HL-60 (cell line): ENCODE measurements around the gene RELL1.

ENCODE experiments used
- DNase-seq, 2 experiments: peaks; one replicate each; pipeline ENCODE4 v3.0.0-alpha.2; 2010 to 2020; ENCODE audit warnings: low read depth in 1 of 2, low spot score in 1 of 2
- H3K27ac ChIP-seq: fragments of 250-450 bp; sonication (Bioruptor Pico); replicated peaks from 2 replicates; pipeline ENCODE4 v1.5.1; 2020; ENCODE audit warnings: mild to moderate bottlenecking, moderate library complexity
- H3K27me3 ChIP-seq: fragments of 250-450 bp; sonication (Bioruptor Pico); 2 replicates; pipeline ENCODE4 v1.5.1; 2021; ENCODE audit warnings: mild to moderate bottlenecking, moderate library complexity; ENCODE audit not compliant: insufficient read depth, poor library complexity, severe bottlenecking
- H3K4me3 ChIP-seq: replicated peaks from 2 replicates; pipeline ENCODE4 v1.5.1; 2011; ENCODE audit warnings: mild to moderate bottlenecking, control low read depth, low read length; ENCODE audit not compliant: insufficient read depth
- GABPA ChIP-seq: IDR thresholded peaks from 2 replicates; pipeline ENCODE4 v1.6.1; 2012; ENCODE audit warnings: low read depth
- POLR2AphosphoS5 ChIP-seq: IDR thresholded peaks from 2 replicates; pipeline ENCODE4 v1.6.1; 2012; ENCODE audit warnings: low read depth
- REST ChIP-seq: IDR thresholded peaks from 2 replicates; pipeline ENCODE4 v1.6.1; 2012; ENCODE audit warnings: low read depth; ENCODE audit not compliant: insufficient replicate concordance
- SPI1 ChIP-seq: IDR thresholded peaks from 2 replicates; pipeline ENCODE4 v1.6.1; 2012; ENCODE audit warnings: low read depth, mild to moderate bottlenecking, borderline replicate concordance
- long read RNA-seq: library from polyadenylated mRNA; unstranded; transcript quantifications from one replicate; pipeline ENCODE4 v2.0.0, GENCODE V29; 2020
- TF ChIP-seq, protein P1 (sequence below): IDR thresholded peaks from one replicate; pipeline ENCODE4 v1.5.1; 2011; ENCODE audit warnings: low read length, control low read depth, inconsistent platforms; ENCODE audit not compliant: insufficient read depth

Gene RELL1, protein sequence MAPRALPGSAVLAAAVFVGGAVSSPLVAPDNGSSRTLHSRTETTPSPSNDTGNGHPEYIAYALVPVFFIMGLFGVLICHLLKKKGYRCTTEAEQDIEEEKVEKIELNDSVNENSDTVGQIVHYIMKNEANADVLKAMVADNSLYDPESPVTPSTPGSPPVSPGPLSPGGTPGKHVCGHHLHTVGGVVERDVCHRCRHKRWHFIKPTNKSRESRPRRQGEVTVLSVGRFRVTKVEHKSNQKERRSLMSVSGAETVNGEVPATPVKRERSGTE
- long read RNA-seq, transcript RELL1-202 (7 exons, 1,350 nt) = major isoform, 63 of 98 reads
- long read RNA-seq, transcript RELL1-201 (7 exons, 1,326 nt) = minor isoform, 12 of 98 reads
- long read RNA-seq, partial matches to known transcripts = 10 of 98 reads
- long read RNA-seq, other reads (novel, unspliced or antisense) = 13 of 98 reads

DNA sequence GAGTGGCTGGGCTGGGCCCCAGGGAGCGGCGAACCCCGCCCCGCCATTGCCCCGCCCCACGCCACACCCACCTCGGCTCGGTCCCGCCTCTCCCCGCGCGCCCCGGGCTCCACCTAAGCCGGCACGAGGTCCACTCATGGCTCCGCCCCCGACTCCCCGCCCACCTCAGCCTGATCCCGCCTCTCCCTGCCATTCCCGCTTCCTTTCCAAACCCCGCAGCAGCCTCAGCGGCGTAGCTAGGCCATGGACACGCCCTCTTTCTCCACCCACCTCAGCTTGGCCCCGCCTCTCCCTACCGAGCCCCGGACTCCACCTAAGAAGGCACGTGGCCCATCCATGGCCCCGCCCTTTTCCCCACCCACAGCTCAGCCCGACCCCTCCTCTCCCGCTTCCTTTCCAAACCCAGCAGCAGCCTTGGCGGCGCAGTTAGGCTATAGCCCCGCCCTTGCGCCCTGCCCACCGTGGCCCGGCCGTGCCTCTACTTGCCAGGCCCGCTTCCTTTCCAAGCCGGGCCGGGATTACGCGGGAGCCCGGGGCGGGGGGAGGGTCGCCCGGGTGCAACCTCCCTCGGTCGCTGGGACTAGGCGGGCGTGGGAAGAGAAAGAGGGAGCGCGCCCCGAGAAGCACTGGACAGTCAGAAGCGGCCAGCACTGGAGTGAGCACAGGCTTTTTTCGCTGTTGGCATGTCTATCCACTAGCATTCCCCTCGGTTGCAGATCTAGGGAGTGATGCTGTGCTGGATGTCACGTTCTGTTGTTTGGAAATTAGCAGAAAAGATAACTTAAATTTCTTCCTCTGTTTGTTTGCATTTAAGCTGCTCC, at the start of gene RELL1:
TSS of gene RELL1 (minus strand) at position 4 of the 821 bp plus-strand sequence. CDS start 89 bp downstream, outside the sequence.
- DNase-seq = peak; percentile 99 to 100
- no peak; the same call in 1 of the 2 replicates for TF ChIP-seq POLR2AphosphoS5
- 0 out of 2 replicates have a peak, but pooled peaks have one; percentile 34 for TF ChIP-seq SPI1
- H3K27me3 ChIP-seq = no peaks in the 10 kb centered on the region
- H3K4me3 ChIP-seq = peak within 1 kb of the TSS; percentile 85
- peak within 1 kb of the TSS; percentile 97 for H3K27ac ChIP-seq

GRCh38 chr4:37735578-37735977, 49.4 kb upstream of the RELL1 start:
- no peak overlapping the region for H3K27ac ChIP-seq
- H3K27me3 ChIP-seq = no peaks in the 10 kb centered on the region
- TF ChIP-seq POLR2AphosphoS5 (no peak), SPI1 (peak; percentile 98)
- H3K4me3 ChIP-seq = no peak overlapping the region
- DNase-seq = peak in 1 of 2 experiments; percentile 75

DNA sequence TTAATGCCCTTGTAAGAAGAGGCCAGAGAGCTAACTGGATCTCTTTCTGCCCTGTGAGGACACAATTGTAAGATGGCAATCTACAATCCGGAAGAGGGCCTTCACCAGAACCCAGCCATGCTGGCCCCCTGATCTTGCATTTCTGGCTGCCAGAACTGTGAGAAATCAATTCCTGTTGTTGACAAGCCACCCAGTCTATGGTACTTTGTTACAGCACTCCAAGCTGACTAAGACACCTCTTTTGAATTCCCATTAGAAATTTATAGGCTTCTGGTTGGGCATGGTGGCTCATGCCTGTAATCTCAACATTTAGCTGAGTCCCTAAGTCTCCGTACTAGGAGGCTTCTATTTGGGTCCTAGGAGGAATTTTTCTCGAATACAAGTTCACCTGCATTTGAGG, 48.8 kb upstream of the RELL1 start:
- DNase-seq = no peak
- Histone ChIP-seq H3K4me3 (no peak overlapping the region), H3K27me3 (no peaks in the 10 kb centered on the region), H3K27ac (no peak overlapping the region)
- TF ChIP-seq REST (no peak), POLR2AphosphoS5 (no peak), SPI1 (no peak), GABPA (no peak)
- TF ChIP-seq, protein P1, sequence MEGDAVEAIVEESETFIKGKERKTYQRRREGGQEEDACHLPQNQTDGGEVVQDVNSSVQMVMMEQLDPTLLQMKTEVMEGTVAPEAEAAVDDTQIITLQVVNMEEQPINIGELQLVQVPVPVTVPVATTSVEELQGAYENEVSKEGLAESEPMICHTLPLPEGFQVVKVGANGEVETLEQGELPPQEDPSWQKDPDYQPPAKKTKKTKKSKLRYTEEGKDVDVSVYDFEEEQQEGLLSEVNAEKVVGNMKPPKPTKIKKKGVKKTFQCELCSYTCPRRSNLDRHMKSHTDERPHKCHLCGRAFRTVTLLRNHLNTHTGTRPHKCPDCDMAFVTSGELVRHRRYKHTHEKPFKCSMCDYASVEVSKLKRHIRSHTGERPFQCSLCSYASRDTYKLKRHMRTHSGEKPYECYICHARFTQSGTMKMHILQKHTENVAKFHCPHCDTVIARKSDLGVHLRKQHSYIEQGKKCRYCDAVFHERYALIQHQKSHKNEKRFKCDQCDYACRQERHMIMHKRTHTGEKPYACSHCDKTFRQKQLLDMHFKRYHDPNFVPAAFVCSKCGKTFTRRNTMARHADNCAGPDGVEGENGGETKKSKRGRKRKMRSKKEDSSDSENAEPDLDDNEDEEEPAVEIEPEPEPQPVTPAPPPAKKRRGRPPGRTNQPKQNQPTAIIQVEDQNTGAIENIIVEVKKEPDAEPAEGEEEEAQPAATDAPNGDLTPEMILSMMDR = no peak

DNA sequence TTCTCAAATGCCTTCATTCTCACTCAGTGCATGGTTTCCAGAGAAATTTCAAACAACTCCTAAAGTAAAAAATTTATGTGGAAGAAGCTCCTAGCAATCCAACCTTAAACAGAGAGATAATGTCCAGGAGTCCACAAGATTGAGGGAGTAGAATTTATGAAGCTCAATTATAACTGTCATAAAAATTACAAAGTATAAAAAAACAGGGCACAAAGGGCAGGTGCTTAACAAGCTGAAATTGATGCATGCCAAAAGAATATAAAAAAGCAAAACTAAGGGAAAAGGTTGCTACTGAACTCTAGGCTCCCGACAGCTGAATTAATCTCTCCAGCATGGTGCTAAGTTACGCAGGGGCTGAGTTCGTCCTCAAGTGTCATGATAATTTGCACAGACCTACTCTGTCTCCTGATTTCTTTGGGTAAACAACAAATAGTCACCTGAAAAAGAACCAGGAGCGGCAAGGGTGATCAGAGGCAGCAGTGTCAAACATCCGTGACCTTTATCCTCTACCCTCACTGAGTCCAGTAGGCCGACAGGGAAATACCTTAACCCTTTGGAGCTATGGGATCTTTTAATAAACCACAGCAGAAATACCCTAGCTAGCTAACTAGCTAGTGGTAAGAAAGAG, 47.2 kb upstream of the RELL1 start:
- H3K27me3 ChIP-seq = no peaks in the 10 kb centered on the region
- H3K4me3 ChIP-seq = no peak overlapping the region
- H3K27ac ChIP-seq = no peak overlapping the region
- TF ChIP-seq, protein P1 = no peak
- TF ChIP-seq GABPA (no peak), SPI1 (no peak), POLR2AphosphoS5 (no peak), REST (no peak)
- DNase-seq = no peak
